Activated naive CD8-positive, alpha-beta T cell treated with anti-CD3 and anti-CD28 coated beads, Interleukin-2, amount 10 ng/mL, durations not matched to agents 7 days and 5 days (primary cell): Measurements from ENCODE around the gene TMEM181. TPM values are rescaled to one million over a fixed set of nuclear protein-coding genes. Genes with fewer than 3 reads are reported as not detected.

ENCODE experiments used
- ATAC-seq: fragments of 150-1000 bp; cut with Tn5 transposase; one replicate; pipeline ENCODE4 v1.10.0; 2021; ENCODE audit warnings: low read depth, moderate library complexity
- POLR2A ChIA-PET: fragments of 350-600 bp; sonication (Branson Sonifier 250); formaldehyde crosslinking; loops from one replicate; lab custom pipeline; 2021; ENCODE audit warnings: antibody characterized with exemption; lab: Charles Lee
- DNase-seq: peaks from one replicate; pipeline ENCODE4 v3.0.0; 2021
- H3K27ac Mint-ChIP-seq: one replicate; pipeline ENCODE4 v1.8.0; 2022; ENCODE audit warnings: mild to moderate bottlenecking, mixed read lengths
- H3K27me3 Mint-ChIP-seq: one replicate; pipeline ENCODE4 v1.8.0; 2022; ENCODE audit warnings: mild to moderate bottlenecking, moderate library complexity, mixed read lengths
- H3K36me3 Mint-ChIP-seq: one replicate; pipeline ENCODE4 v1.8.0; 2021; ENCODE audit warnings: mild to moderate bottlenecking, mixed read lengths
- H3K4me1 Mint-ChIP-seq: one replicate; pipeline ENCODE4 v1.8.0; 2021; ENCODE audit warnings: mixed read lengths
- H3K4me3 Mint-ChIP-seq: one replicate; pipeline ENCODE4 v1.8.0; 2022; ENCODE audit warnings: mild to moderate bottlenecking, moderate library complexity, mixed read lengths
- H3K9me3 Mint-ChIP-seq: one replicate; pipeline ENCODE4 v1.8.0; 2021; ENCODE audit warnings: mixed read lengths
- total RNA-seq, 2 experiments: library from RNA; stranded (reverse); gene quantifications; one replicate each; pipeline ENCODE4 v1.2.3, GENCODE V29; 2021

TMEM181 gene
- total RNA-seq, 2 experiments from 2014 or later = 16.8 to 17.7 TPM

DNA sequence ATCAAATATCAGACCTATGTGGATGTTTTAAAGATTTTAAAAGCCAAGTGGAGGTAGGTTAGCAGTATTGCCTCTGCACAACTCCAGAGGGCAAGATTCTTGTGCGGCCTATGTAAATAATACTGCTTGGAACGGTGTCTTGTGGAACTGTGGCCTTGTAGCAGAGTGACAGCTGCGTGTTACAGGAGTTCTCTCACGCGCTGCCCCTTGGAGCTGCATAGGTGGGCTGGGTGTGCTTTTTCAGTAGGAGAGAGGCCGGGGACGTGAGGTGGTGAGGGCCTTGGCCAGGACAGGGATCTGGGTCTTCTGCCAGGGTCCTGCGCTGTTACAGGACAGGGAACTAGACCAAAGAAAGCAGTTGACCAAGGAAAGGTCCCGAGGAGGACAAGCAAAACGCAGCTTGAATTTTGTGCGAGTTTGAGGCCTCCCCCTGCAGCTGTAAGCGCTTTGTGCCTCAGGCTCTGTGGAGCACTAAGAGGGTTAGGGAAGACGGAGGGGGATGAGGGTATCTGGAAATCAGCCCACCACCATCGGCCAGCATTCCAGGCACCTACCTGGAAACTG lies 1.5 kb downstream of the TMEM181 start:
- peaks cover 43% of the 10 kb centered on the region for H3K4me1 Mint-ChIP-seq
- peaks cover 3% of the 10 kb centered on the region for H3K27me3 Mint-ChIP-seq
- POLR2A ChIA-PET = no interaction called here
- H3K9me3 Mint-ChIP-seq = no peaks in the 10 kb centered on the region
- ATAC-seq (no peak), DNase-seq (no peak)
- peak overlapping the region; percentile 90 for H3K4me3 Mint-ChIP-seq
- peaks cover 6% of the 10 kb centered on the region for H3K36me3 Mint-ChIP-seq
- peak overlapping the region; percentile 89 for H3K27ac Mint-ChIP-seq

DNA sequence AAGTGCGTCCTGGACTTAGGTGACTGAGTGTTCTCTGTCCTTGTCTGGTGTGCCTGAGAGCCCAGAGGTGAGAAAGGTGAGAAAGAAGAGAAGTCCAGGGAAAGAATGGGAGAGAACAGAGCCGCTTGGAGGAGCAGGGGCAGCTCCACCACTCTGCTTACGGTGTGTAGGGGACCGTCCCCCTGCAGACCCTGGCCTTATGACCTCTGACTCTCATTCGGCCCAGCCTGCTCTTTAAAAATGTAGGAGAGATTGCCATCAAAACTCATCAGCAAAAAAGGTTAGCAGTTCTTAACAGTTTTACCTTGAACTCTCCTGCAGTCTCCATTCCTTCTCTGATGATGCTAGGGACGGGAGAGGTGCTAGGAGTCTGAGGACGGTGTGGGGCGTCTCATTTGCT lies 2.0 kb downstream of the TMEM181 start:
- Mint-ChIP-seq H3K4me1 (peaks cover 48% of the 10 kb centered on the region), H3K9me3 (no peaks in the 10 kb centered on the region), H3K36me3 (peaks cover 6% of the 10 kb centered on the region), H3K4me3 (peak overlapping the region; percentile 90), H3K27ac (no peak overlapping the region), H3K27me3 (peaks cover 2% of the 10 kb centered on the region)
- ATAC-seq (no peak), DNase-seq (no peak)
- POLR2A ChIA-PET = no interaction called here

DNA sequence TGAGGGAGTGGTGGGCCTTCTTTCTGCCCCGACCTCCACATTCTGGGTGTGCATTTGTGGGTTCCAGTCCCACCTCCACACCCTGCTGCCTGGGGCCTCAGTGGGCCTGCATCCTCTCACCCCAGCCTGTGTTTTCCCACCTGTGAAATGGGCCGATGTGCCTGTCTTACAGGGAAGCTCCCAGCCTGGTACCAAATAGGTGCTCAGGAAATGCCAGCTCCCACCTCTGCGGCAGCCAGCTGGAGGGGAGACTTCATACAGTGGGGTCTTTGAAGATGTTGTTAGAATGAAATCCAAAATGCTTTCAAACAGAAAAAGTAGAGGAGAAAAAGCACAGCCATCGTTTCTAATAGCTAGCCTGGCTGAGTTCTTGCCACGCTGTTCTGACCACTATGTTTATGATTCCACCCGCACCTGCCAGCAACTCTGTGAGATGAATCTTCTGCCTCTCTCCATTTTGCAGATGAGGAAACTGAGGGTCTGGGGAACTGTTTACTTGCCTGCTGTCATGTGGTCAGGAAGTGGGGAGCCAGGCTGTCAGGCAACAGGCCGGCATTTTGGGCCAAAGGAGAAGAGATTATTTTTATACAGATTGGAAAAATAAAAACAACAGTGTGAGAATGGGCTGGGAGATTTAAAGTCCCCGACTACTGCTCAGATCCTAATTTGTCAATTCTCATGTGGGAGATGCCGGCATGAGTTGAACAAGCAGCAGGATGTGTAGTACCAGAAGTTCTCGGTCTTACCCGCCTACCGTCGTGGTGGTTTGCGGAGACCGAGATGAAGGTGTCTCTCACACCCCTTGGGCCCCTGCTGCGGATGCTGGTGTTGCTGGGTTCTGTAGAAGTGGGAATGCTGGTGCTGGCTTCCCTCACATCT lies 4.6 kb downstream of the TMEM181 start:
- Mint-ChIP-seq H3K9me3 (no peaks in the 10 kb centered on the region), H3K4me1 (peaks cover 62% of the 10 kb centered on the region), H3K27ac (peak overlapping the region; percentile 76), H3K4me3 (peak overlapping the region; percentile 37), H3K36me3 (peaks cover 6% of the 10 kb centered on the region), H3K27me3 (no peaks in the 10 kb centered on the region)
- ATAC-seq = no peak
- peak; percentile 16 for DNase-seq
- POLR2A ChIA-PET = no interaction called here

DNA sequence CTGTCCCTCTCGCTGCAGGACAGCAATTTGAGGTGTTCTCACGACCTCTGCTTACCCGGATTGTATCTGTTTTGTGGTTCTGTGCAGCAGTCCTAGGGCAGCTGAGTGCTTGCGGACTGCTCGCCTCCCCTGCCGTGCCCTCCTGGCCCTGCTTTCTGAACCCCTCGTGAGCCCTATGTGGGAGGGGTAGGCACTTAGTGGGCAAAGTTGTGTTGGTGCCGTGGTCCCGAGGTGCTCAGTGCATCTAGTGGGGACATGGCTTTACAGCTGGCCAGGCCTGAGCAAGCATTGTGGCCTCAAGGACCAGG lies 5.2 kb downstream of the TMEM181 start:
- no peaks in the 10 kb centered on the region for H3K9me3 Mint-ChIP-seq
- DNase-seq (no peak), ATAC-seq (no peak)
- POLR2A ChIA-PET = no interaction called here
- peak overlapping the region; percentile 65 for H3K27ac Mint-ChIP-seq
- no peak overlapping the region for H3K4me3 Mint-ChIP-seq
- H3K27me3 Mint-ChIP-seq = no peaks in the 10 kb centered on the region
- peaks cover 62% of the 10 kb centered on the region for H3K4me1 Mint-ChIP-seq
- H3K36me3 Mint-ChIP-seq = peaks cover 7% of the 10 kb centered on the region

DNA sequence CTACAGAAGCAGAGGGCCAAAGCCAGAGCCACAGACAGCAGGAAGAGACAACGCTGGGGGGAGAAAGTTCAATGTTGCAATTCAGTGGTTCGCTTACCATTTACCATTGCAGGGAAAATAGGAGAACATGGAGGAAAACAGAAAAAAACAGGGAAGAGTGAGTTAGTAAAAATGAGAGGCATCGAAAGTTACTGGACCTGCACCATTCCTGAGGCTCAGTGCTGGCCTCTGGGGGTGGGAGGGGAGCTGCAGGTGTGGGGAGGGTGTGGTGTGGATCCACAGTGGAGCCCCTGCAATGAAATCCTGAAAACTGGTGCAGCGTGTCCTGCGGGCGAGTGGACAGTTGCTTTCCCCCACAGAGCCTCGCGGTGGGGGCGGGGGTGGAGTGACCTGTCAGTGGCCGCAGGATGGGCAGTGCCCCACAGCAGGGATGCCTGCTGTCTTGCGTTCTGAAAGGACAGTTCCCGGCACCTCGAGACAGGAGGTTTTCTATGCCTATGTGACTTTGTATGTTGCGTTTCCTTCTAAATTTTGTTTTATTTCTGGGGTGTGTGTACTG lies 5.7 kb downstream of the TMEM181 start:
- Mint-ChIP-seq H3K27ac (peak overlapping the region; percentile 93), H3K36me3 (peaks cover 9% of the 10 kb centered on the region), H3K27me3 (no peaks in the 10 kb centered on the region), H3K4me1 (peaks cover 62% of the 10 kb centered on the region), H3K4me3 (no peak overlapping the region), H3K9me3 (no peaks in the 10 kb centered on the region)
- no peak for ATAC-seq
- no peak for DNase-seq
- POLR2A ChIA-PET = no interaction called here

DNA sequence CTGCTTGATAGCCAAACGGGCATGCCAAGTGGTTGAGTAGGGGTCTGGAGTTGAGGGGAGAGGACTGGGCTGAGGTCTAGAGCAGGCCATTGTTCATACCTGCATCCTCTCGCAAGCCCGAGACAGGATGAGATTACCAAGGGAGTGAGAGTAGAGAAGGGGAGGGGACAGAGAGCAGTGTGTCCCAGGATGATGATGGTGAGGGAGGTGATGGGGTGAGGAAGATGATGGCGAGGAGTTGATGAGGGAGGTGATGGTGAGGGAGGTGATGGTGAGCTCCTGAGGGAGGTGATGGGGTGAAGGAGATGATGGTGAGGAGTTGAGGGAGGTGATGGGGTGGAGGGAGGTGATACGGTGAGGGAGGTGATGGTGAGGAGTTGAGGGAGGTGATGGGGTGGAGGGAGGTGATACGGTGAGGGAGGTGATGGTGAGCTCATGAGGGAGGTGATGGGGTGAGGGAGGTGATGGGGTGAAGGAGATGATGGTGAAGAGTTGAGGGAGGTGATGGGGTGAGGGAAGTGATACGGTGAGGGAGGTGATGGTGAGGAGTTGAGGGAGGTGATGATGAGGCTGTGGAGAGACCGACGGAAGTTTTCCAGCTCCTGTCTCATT lies 6.4 kb downstream of the TMEM181 start:
- no peaks in the 10 kb centered on the region for H3K9me3 Mint-ChIP-seq
- DNase-seq (no peak), ATAC-seq (no peak)
- peak overlapping the region; percentile 14 for H3K4me3 Mint-ChIP-seq
- peaks cover 56% of the 10 kb centered on the region for H3K4me1 Mint-ChIP-seq
- H3K27me3 Mint-ChIP-seq = no peaks in the 10 kb centered on the region
- H3K27ac Mint-ChIP-seq = peak overlapping the region; percentile 93
- peaks cover 12% of the 10 kb centered on the region for H3K36me3 Mint-ChIP-seq
- POLR2A ChIA-PET = no interaction called here

DNA sequence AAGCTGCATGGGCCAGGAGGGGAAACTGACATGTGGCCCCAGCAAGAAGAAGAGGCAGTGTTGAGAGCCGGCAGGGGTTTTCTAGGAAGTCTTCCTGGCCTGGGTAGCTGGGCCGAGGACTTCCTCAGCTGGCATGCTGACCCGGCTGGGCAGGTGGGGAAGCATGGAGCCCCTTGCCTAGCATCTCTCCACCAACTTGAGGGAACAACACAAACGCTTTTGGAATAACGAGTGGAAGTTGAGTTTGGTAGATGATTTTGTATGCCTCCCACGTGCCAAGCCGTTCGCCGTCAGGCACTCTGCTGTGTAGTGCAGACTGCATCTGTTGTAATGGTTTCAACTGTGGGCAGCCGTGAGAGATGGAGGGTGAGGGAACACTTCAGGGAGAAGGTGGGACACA lies 7.3 kb downstream of the TMEM181 start:
- no peak for ATAC-seq
- H3K27ac Mint-ChIP-seq = peak overlapping the region; percentile 93
- no peaks in the 10 kb centered on the region for H3K27me3 Mint-ChIP-seq
- H3K4me3 Mint-ChIP-seq = peak overlapping the region; percentile 3
- H3K9me3 Mint-ChIP-seq = no peaks in the 10 kb centered on the region
- peak; percentile 26 for DNase-seq
- POLR2A ChIA-PET = interaction anchor here (1.0 to 2.3 kb wide), 3 partner anchors 9 to 302 kb away, joined by 4 to 17 read pairs (median 6); partner anchors contain the start of gene DYNLT1
- H3K4me1 Mint-ChIP-seq = peaks cover 48% of the 10 kb centered on the region
- peaks cover 13% of the 10 kb centered on the region for H3K36me3 Mint-ChIP-seq

DNA sequence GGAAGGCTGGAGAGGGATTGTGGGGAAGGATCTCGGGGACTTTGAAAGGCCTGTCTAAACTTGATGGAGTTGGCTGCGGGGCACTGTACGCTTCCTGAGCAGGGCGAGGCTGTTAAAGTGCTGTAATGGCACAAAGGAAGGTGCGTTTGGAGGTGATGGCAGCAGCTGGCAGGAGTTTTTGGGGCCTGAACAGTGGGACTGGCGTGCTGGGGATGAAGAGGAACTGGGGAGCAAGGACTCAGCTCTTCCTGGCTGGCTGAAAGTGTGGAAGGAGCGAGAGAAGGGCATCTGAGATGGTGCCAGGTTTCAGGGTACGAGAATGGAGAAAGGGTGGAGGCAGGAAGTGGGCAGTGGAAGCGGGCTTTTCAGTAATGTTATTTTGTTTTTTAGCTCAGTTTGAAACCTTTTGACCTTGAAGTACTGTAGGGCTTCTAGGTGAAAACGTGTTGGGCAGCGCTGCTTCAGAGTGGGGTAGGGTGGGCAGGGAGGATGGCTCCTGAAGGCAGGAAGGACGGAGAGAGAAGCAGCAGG lies 8.0 kb downstream of the TMEM181 start:
- H3K9me3 Mint-ChIP-seq = no peaks in the 10 kb centered on the region
- no peak for DNase-seq
- H3K4me1 Mint-ChIP-seq = peaks cover 49% of the 10 kb centered on the region
- H3K36me3 Mint-ChIP-seq = peaks cover 17% of the 10 kb centered on the region
- H3K27me3 Mint-ChIP-seq = no peaks in the 10 kb centered on the region
- H3K4me3 Mint-ChIP-seq = peak overlapping the region; percentile 74
- H3K27ac Mint-ChIP-seq = peak overlapping the region; percentile 93
- peak; percentile 54 for ATAC-seq
- POLR2A ChIA-PET = interaction anchor here (1.0 to 2.3 kb wide), 6 partner anchors 9 to 356 kb away, joined by 3 to 17 read pairs (median 4); partner anchors contain the start of gene DYNLT1

DNA sequence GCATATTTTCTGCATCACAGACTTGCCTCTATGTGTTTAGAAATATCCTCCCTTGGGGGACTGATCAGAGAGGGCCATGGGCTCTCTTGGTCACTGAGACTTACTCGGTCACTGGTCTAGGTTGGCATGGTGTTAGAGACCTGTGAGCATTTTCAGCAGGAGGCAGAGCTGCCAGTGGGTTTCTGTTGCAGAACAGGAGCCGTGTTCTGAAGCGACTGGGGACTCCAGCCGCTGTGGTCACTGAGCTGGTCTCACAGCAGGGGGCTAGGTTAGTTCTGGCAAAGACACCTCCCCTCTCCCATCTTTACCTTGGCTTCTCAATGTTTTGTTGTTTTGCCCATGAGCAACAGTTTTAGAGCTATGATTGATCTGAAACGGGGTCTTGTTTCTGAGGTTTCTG lies 8.7 kb downstream of the TMEM181 start:
- Mint-ChIP-seq H3K9me3 (no peaks in the 10 kb centered on the region), H3K36me3 (peaks cover 21% of the 10 kb centered on the region), H3K4me1 (peaks cover 50% of the 10 kb centered on the region), H3K4me3 (peak overlapping the region; percentile 74), H3K27me3 (no peaks in the 10 kb centered on the region), H3K27ac (peak overlapping the region; percentile 93)
- POLR2A ChIA-PET = interaction anchor here (1.0 to 2.3 kb wide), 5 partner anchors 10 to 357 kb away, joined by 3 to 17 read pairs (median 5); partner anchors contain the start of gene DYNLT1
- DNase-seq (no peak), ATAC-seq (no peak)

DNA sequence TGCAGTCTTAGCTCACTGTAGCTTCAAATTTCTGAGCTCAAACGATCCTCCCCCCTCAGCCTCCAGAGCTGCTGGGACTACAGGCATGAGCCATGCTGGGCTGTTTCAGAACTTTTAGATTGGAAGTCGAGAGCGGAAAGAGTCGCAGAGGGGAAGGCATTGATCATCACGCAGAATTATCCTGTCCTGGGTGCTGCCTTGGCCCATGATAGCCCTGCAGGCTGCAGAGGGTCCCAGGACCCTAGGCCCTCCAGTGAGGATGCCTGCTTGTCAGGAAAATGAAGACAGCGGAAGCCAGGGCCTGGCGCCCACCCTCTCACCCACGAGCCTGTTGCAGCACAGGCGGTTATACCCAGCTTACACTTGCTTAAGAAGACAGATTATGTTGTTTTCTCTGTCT lies 9.1 kb downstream of the TMEM181 start:
- H3K36me3 Mint-ChIP-seq = peaks cover 23% of the 10 kb centered on the region
- H3K27ac Mint-ChIP-seq = peak overlapping the region; percentile 93
- H3K4me3 Mint-ChIP-seq = peak overlapping the region; percentile 31
- POLR2A ChIA-PET = interaction anchor here (2.3 kb wide), 1 partner anchor 11 kb away, joined by 17 read pairs; no protein-coding TSS in a partner anchor
- H3K4me1 Mint-ChIP-seq = peaks cover 49% of the 10 kb centered on the region
- no peaks in the 10 kb centered on the region for H3K27me3 Mint-ChIP-seq
- no peak for ATAC-seq
- H3K9me3 Mint-ChIP-seq = no peaks in the 10 kb centered on the region
- DNase-seq = no peak

DNA sequence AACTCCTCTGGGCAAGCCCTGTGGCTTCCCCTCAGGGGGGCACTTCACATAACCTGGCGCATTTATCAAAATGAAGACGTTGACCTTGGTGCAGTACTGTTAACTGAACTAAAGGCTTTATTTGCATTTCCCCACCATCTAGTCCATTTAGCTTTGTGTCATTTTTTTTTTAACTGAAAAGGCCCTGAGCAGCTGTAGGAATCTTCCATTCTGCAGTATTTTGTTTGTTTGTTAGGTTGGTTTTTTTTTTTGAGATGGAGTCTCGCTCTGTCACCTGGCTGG lies 10.7 kb downstream of the TMEM181 start:
- peaks cover 27% of the 10 kb centered on the region for H3K36me3 Mint-ChIP-seq
- H3K27ac Mint-ChIP-seq = no peak overlapping the region
- peaks cover 44% of the 10 kb centered on the region for H3K4me1 Mint-ChIP-seq

DNA sequence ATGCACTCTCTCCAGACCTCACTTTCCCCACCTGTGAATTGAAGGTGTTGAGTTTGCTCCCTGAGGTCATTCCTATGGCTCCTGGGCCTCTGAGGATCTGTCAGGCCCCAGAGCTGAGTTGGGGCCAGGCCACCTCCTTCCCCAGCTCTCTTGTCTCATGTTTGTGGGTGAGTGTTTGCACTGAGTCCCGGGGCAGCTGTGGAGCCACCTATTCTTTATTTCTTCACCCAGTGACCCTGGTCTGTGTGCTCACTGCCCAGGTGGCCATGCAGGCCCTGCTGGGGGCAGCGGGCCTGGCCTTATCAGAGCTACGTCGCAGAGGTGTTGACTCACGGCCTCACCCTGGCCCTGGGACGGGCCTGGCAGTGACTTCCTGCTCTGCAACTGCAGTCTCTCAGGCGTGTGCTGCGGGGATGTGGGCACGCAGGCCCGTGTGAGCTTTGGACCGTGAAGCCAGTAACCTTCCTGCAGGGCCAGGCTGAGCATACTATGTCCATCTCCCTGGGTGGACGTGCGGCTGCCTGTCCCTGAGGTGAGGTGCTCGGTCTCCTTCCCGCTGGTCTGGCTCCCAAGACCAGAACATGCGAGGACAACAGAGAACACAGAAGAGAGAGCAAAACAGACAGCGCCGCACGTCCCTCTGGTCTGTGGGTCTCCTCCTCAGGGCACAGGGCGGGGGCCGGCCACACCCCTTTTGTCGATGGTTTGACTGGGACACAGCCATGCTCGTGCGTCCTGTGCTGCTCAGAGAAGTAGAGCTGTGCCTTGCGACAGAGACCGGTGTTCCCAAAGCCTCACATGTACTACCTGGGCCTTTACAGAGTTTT lies 12.1 kb downstream of the TMEM181 start:
- Mint-ChIP-seq H3K36me3 (peaks cover 37% of the 10 kb centered on the region), H3K27me3 (no peaks in the 10 kb centered on the region), H3K4me1 (peaks cover 34% of the 10 kb centered on the region), H3K27ac (peak overlapping the region; percentile 61), H3K9me3 (no peaks in the 10 kb centered on the region), H3K4me3 (no peak overlapping the region)
- DNase-seq (no peak), ATAC-seq (peak; percentile 27)
- POLR2A ChIA-PET = no interaction called here

More for the DNA sequence above, 10.7 kb downstream of the TMEM181 start:
- Mint-ChIP-seq H3K9me3 (no peaks in the 10 kb centered on the region), H3K4me3 (no peak overlapping the region), H3K27me3 (no peaks in the 10 kb centered on the region)
- DNase-seq (no peak), ATAC-seq (no peak)
- POLR2A ChIA-PET = interaction anchor here (0.6 kb wide), 1 partner anchor 271 kb away, joined by 3 read pairs; no protein-coding TSS in a partner anchor
